Stomach (tissue), 4 donors: ENCODE measurements around the gene RGS9BP.
"Not testable (repeated sequence)": the region's sequence is repeated elsewhere in the genome, so short reads cannot be mapped to it uniquely, and the experiment has no call there.

ENCODE experiments used
- CTCF ChIP-seq, 7 experiments: fragments of 450-650 bp in 4 of 7; fragments of 200-600 bp in 3 of 7; sonication (generic) in 3 of 7; IDR thresholded peaks; one replicate each; pipeline ENCODE4 v1.5.1; 2016 to 2019; ENCODE audit warnings: antibody characterized with exemption in 7 of 7, control low read depth in 2 of 7, mild to moderate bottlenecking in 1 of 7
- POLR2A ChIP-seq, 4 donors: fragments of 450-650 bp; IDR thresholded peaks; one replicate each; pipeline ENCODE4 v1.6.1; 2016; ENCODE audit warnings: antibody characterized with exemption in 4 of 4, control low read depth in 2 of 4, mild to moderate bottlenecking in 1 of 4, moderate library complexity in 1 of 4
- POLR2AphosphoS5 ChIP-seq, 3 donors: sonication (generic); formaldehyde crosslinking; IDR thresholded peaks; one replicate each; pipeline ENCODE4 v1.6.1; 2016; ENCODE audit warnings: antibody characterized with exemption in 3 of 3

DNA sequence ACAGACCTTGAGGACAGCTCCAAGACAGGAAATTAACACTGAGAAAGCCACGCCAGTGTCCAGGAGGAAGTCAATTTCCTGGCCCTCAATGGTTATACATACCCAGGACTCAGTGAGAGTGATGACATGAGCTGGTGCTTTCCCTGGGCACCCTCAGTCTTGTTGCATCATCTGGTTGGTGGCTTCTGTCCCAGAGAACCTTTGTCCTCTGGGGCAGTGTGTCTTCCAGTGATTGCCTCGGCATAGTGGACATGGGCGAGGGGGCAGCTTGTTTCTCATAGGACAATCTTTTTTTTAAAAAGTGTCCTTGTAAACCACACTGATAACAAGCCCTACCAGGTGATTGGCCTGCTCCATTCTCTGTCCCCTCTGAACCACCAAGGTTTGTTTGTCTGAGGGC lies 21.1 kb downstream of the RGS9BP start:
- TF ChIP-seq CTCF, POLR2AphosphoS5, POLR2A (IDR thresholded peaks at IDR 0.05): not testable (repeated sequence)
